HG03196 (cell line): ENCODE data around the gene CDH11.

Experiments
- ATAC-seq: cut with Tn5 transposase; IDR thresholded peaks from one replicate; pipeline ENCODE4 v1.9.1; 2021; ENCODE audit not compliant: unreplicated experiment

The CDH11 gene

GRCh38 chr16:64924086-64924485 is 197.8 kb downstream of the CDH11 start:
- no peak for ATAC-seq

- ATAC-seq = no peak
Observed at GRCh38 chr16:64919929-64920607, 201.8 kb downstream of the CDH11 start.

GRCh38 chr16:64919141-64919540 is 202.7 kb downstream of the CDH11 start:
- ATAC-seq = no peak

- no peak for ATAC-seq
Observed at GRCh38 chr16:64916051-64916450, 205.8 kb downstream of the CDH11 start.

GRCh38 chr16:64910356-64910755 is 211.5 kb downstream of the CDH11 start:
- no peak for ATAC-seq

GRCh38 chr16:64907844-64908243 is 214.0 kb downstream of the CDH11 start:
- ATAC-seq = no peak

GRCh38 chr16:64903770-64904169 is 218.1 kb downstream of the CDH11 start:
- no peak for ATAC-seq

- ATAC-seq = no peak
Observed at GRCh38 chr16:64900517-64900916, 221.3 kb downstream of the CDH11 start.

- no peak for ATAC-seq
Observed at GRCh38 chr16:64900019-64900418, 221.8 kb downstream of the CDH11 start.

GRCh38 chr16:64898159-64898558 is 223.7 kb downstream of the CDH11 start:
- no peak for ATAC-seq
